DND-41 (cell line): ENCODE data around the gene TFEB.

Experiments
- ATAC-seq: fragments of 200-7000 bp; cut with Tn5 transposase; 3 replicates; pipeline ENCODE4 v1.9.1; 2021; ENCODE audit warnings: low read depth; ENCODE audit not compliant: insufficient read depth
- DNase-seq: peaks from one replicate; pipeline ENCODE4 v3.0.0-alpha.2; 2020
- H2AFZ ChIP-seq: 2 replicates; pipeline ENCODE4 v1.6.0; 2012; ENCODE audit warnings: low read depth, low read length
- H3K27ac ChIP-seq: 2 replicates; pipeline ENCODE4 v1.5.1; 2012; ENCODE audit warnings: low read length, inconsistent platforms
- H3K27me3 ChIP-seq: fragments of 200-600 bp; sonication (generic); 2 replicates; pipeline ENCODE4 v1.6.0; 2012; ENCODE audit warnings: low read length, mild to moderate bottlenecking, inconsistent platforms; ENCODE audit not compliant: insufficient read depth, poor library complexity
- H3K36me3 ChIP-seq: 2 replicates; pipeline ENCODE4 v1.5.1; 2012; ENCODE audit warnings: low read length, inconsistent platforms; ENCODE audit not compliant: insufficient read depth
- H3K4me1 ChIP-seq: 2 replicates; pipeline ENCODE4 v1.5.1; 2012; ENCODE audit warnings: mild to moderate bottlenecking, low read length; ENCODE audit not compliant: insufficient read depth
- H3K4me2 ChIP-seq: 2 replicates; pipeline ENCODE4 v1.6.0; 2012; ENCODE audit warnings: mild to moderate bottlenecking, moderate library complexity, low read length, inconsistent platforms; ENCODE audit not compliant: insufficient read depth
- H3K4me3 ChIP-seq, 2 experiments: fragments of 200-600 bp in 1 of 2; shearing (Covaris generic) in 1 of 2; 2 replicates each; pipeline ENCODE4 v1.5.1; 2012 to 2016; ENCODE audit warnings: inconsistent platforms in 2 of 2, low read length in 2 of 2, mild to moderate bottlenecking in 2 of 2, low read depth in 1 of 2, moderate library complexity in 1 of 2
- H3K79me2 ChIP-seq: 2 replicates; pipeline ENCODE4 v1.6.0; 2012; ENCODE audit warnings: low read length, inconsistent platforms; ENCODE audit not compliant: insufficient read depth
- H3K9ac ChIP-seq: 2 replicates; pipeline ENCODE4 v1.6.0; 2012; ENCODE audit warnings: low read depth, mild to moderate bottlenecking, inconsistent platforms, low read length, moderate library complexity
- H3K9me3 ChIP-seq: 2 replicates; pipeline ENCODE4 v1.5.1; 2012; ENCODE audit warnings: low read length, moderate library complexity, mild to moderate bottlenecking, inconsistent platforms; ENCODE audit not compliant: insufficient read depth, severe bottlenecking
- H4K20me1 ChIP-seq: 2 replicates; pipeline ENCODE4 v1.6.0; 2012; ENCODE audit warnings: low read length; ENCODE audit not compliant: insufficient read depth
- EZH2 ChIP-seq: IDR thresholded peaks from 3 replicates; pipeline ENCODE4 v1.6.1; 2012; ENCODE audit warnings: borderline replicate concordance, low read depth, mild to moderate bottlenecking, moderate library complexity, low read length, inconsistent platforms; ENCODE audit not compliant: severe bottlenecking
- TF ChIP-seq, protein P1 (sequence below): IDR thresholded peaks from 2 replicates; pipeline ENCODE4 v1.5.1; 2012; ENCODE audit warnings: borderline replicate concordance, low read length, moderate library complexity, mild to moderate bottlenecking; ENCODE audit not compliant: poor library complexity, severe bottlenecking; ENCODE audit errors: extremely low read depth

Gene TFEB

DNA sequence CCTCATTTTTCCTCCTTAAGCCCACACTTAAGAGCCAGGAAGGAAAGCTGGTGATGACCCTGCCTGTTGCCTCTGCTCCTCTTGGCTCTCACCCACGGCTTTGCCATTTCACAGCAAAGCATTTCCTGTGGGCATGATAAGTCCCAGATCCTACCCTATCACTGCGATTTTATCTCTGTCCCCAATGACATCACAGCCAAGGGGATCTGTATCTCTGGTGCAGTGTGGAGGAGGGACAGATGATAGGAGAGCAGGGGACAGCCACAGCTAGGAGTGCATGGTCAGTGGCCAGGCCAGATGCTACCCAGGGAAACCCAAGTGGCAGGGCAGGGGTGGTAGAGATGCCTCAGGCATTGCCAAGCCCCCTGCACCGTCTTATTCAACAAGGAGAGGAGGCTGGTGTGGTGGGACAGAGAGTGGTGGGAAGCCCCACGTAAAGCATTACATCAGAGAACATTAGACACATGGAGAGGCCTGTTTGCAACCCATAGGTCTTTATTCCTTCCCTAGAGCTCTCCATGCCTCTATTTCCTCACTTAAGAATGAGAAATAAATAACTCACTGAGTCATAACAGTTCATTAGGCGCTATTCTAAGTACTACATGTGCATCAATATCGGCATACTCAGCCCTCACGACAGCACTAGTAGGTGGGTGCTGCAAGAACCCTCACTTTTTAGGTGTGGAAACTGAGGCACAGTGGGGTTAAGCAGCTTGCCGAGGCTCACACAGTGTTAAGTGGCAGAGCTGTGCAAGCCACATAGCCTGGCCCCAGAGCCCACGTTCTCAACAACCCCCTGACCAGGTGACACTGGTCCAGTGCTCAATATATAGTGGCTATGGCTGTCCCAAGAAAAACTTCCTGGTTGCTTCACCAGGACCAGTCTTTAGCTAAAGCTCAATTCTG, 4.6 kb downstream of the TFEB start:
- Histone ChIP-seq H3K79me2 (no peaks in the 10 kb centered on the region), H4K20me1 (peaks cover 16% of the 10 kb centered on the region), H3K27me3 (no peaks in the 10 kb centered on the region), H3K4me3 (no peak overlapping the region), H3K9ac (no peak overlapping the region), H3K4me1 (peaks cover 27% of the 10 kb centered on the region), H3K36me3 (no peaks in the 10 kb centered on the region; the same call in 1 of the 2 replicates), H3K4me2 (no peak overlapping the region), H2AFZ (no peak overlapping the region), H3K9me3 (no peaks in the 10 kb centered on the region), H3K27ac (no peak overlapping the region)
- no peak for ATAC-seq
- no peak for TF ChIP-seq EZH2
- TF ChIP-seq, protein P1, sequence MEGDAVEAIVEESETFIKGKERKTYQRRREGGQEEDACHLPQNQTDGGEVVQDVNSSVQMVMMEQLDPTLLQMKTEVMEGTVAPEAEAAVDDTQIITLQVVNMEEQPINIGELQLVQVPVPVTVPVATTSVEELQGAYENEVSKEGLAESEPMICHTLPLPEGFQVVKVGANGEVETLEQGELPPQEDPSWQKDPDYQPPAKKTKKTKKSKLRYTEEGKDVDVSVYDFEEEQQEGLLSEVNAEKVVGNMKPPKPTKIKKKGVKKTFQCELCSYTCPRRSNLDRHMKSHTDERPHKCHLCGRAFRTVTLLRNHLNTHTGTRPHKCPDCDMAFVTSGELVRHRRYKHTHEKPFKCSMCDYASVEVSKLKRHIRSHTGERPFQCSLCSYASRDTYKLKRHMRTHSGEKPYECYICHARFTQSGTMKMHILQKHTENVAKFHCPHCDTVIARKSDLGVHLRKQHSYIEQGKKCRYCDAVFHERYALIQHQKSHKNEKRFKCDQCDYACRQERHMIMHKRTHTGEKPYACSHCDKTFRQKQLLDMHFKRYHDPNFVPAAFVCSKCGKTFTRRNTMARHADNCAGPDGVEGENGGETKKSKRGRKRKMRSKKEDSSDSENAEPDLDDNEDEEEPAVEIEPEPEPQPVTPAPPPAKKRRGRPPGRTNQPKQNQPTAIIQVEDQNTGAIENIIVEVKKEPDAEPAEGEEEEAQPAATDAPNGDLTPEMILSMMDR = no peak
- no peak for DNase-seq

DNA sequence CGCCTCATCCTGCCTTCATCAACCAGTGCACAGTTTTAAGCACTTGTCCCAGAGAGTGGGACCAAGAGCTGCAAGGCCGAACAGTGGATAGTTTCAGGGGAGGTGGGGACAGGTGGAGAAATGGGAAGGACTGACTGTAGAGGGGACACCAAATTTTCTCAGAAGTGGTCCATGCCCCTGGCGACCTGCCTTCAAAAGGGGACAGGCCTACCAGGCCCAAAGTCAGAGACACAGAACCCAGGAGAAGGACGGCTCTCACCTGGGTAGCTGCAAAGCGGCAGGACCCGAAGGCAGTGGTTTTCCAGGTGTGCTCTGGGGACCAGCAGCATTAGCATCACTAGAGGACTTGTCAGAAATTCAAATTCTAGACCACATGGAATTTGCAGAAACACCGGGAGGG, 5.8 kb downstream of the TFEB start:
- H3K36me3 ChIP-seq = no peaks in the 10 kb centered on the region
- ATAC-seq (no peak), DNase-seq (no peak)
- H3K4me3 ChIP-seq = no peak overlapping the region
- H3K9me3 ChIP-seq = no peaks in the 10 kb centered on the region
- H4K20me1 ChIP-seq = peaks cover 19% of the 10 kb centered on the region
- H3K4me2 ChIP-seq = no peak overlapping the region
- TF ChIP-seq, protein P1 = no peak
- TF ChIP-seq EZH2 = no peak
- no peak overlapping the region for H3K9ac ChIP-seq
- H3K79me2 ChIP-seq = no peaks in the 10 kb centered on the region
- H3K4me1 ChIP-seq = peaks cover 19% of the 10 kb centered on the region
- H2AFZ ChIP-seq = no peak overlapping the region
- no peak overlapping the region for H3K27ac ChIP-seq
- H3K27me3 ChIP-seq = no peaks in the 10 kb centered on the region

DNA sequence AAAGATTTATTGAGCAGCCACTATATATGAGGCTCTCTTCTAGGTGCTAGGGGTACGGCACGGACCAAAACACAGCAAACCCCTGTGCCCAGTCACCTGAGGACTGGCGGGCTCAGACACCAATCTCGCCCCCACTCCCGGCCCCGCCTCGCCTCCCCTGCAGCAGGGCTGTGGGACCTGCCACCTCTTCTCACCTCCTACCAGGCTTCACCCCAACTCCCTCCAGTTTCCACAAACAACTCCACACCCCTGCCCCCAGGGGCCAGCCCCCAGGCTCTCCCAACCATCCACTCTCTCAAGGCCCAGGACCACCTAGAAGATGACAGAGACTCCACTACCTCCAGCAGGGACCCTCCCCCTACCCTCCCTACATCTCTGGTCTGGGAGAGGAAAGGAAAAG, 6.5 kb downstream of the TFEB start:
- ATAC-seq = no peak
- no peak overlapping the region for H3K9ac ChIP-seq
- no peak overlapping the region for H3K4me2 ChIP-seq
- H3K9me3 ChIP-seq = no peaks in the 10 kb centered on the region
- TF ChIP-seq EZH2 = no peak
- TF ChIP-seq, protein P1 = no peak
- no peak for DNase-seq
- peaks cover 24% of the 10 kb centered on the region for H4K20me1 ChIP-seq
- no peak overlapping the region for H2AFZ ChIP-seq
- H3K4me3 ChIP-seq = no peak overlapping the region
- H3K36me3 ChIP-seq = no peaks in the 10 kb centered on the region
- no peak overlapping the region for H3K27ac ChIP-seq
- peaks cover 15% of the 10 kb centered on the region for H3K4me1 ChIP-seq
- no peaks in the 10 kb centered on the region for H3K79me2 ChIP-seq
- no peaks in the 10 kb centered on the region for H3K27me3 ChIP-seq
